ENCODE measurements around the gene SLC35E2B. TPM values are rescaled to one million over a fixed set of nuclear protein-coding genes. Genes with fewer than 3 reads are reported as not detected.
A peak's percentile ranks its signal among the peaks of the same experiment; 100 is the strongest.

SLC35E2B gene
- total RNA-seq, 4 donors from 2014 or later, result 34.0 to 59.9 (median 48.8) TPM

DNA sequence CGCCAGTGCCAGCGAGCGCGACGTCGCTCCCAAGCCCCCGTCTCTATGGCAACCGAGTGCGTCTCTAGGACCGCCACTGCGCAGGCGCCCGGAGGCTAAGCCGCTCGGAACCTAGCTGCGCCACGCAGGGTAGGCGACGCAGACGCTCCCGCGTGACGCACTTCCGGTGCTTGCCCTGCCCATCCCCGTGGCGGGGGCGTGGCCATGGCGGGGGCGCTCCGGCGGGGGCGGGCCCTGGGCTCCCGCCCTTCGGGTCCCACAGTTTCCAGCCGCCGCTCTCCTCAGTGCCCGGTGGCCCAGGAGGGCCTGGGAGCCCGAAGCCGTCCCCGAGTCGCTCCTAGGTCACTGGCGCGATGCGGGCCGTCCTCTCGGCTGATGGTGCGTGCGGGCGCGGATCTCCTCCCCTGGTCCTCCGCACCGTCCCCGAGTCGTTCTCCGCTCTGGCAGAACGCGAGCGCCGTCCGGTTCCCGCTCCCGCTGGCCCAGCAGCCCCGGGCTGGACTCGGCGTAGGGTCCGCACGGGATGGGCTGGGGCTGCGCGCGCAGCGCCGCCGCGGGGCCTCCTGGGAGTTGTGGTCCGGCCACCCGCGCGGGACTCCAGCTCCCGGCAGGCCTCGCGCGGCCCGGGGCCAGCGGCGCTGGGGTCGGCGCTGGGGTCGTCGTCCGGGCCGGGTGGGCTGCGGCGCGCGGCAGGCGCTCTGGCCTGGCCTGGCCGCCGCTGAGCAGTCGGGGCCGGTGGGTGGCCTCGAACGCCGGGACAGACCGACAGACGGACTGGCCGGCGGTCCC, 77.1 kb downstream of the SLC35E2B start, which contains the start of gene MIB2:
MIB2 (plus strand) TSS at position 245 of the 789 bp plus-strand sequence. CDS start 7,953 bp downstream, outside the sequence.
- TF ChIP-seq, protein P1, sequence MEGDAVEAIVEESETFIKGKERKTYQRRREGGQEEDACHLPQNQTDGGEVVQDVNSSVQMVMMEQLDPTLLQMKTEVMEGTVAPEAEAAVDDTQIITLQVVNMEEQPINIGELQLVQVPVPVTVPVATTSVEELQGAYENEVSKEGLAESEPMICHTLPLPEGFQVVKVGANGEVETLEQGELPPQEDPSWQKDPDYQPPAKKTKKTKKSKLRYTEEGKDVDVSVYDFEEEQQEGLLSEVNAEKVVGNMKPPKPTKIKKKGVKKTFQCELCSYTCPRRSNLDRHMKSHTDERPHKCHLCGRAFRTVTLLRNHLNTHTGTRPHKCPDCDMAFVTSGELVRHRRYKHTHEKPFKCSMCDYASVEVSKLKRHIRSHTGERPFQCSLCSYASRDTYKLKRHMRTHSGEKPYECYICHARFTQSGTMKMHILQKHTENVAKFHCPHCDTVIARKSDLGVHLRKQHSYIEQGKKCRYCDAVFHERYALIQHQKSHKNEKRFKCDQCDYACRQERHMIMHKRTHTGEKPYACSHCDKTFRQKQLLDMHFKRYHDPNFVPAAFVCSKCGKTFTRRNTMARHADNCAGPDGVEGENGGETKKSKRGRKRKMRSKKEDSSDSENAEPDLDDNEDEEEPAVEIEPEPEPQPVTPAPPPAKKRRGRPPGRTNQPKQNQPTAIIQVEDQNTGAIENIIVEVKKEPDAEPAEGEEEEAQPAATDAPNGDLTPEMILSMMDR (IDR thresholded peaks at IDR 0.05), result no peak
- TF ChIP-seq POLR2AphosphoS5 (IDR thresholded peaks at IDR 0.05) (peak; percentile 27 to 94 (median 46)), POLR2A (IDR thresholded peaks at IDR 0.05) (peak in 1 of 2 donors; percentile 42)
- Histone ChIP-seq H3K4me1 (peaks cover 31% of the 10 kb centered on the region), H3K27ac (peak within 1 kb of the TSS; percentile 99), H3K27me3 (no peaks in the 10 kb centered on the region), H3K4me3 (peak within 1 kb of the TSS; percentile 96), H3K36me3 (peaks cover 8% of the 10 kb centered on the region), H3K9me3 (no peaks in the 10 kb centered on the region)
- 0% methylated on average over 1 of the region's 107 CpGs for WGBS
- DNase-seq (ENCODE audit: low spot score in 2 of 2), result peak; percentile 97

DNA sequence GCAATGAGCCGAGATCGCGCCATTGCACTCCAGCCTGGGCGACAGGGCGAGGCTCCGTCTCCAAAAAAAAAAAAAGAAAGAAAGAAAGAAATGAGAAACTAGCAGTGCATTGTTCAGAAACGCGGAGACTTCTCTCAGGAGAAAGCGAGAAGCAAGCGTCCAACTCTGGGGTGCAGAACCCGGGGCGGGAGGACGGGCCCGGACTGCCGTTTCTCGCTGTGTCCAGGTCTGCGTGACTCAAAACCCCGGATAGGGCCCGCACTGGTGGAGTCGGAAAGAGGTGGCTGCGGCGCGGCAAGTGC, 77.7 kb downstream of the SLC35E2B start:
- H3K27me3 ChIP-seq, result no peaks in the 10 kb centered on the region
- H3K4me1 ChIP-seq, result peaks cover 31% of the 10 kb centered on the region
- H3K4me3 ChIP-seq, result peak overlapping the region; percentile 96
- H3K27ac ChIP-seq, result peak overlapping the region; percentile 99
- WGBS, result under 1% methylated on average over 19 of the region's 23 CpGs
- H3K36me3 ChIP-seq, result peaks cover 8% of the 10 kb centered on the region
- DNase-seq (ENCODE audit: low spot score in 2 of 2), result no peak
- no peak for TF ChIP-seq EP300 (IDR thresholded peaks at IDR 0.05)
- TF ChIP-seq, protein P1 (IDR thresholded peaks at IDR 0.05), result no peak
- no peak for TF ChIP-seq POLR2AphosphoS5 (IDR thresholded peaks at IDR 0.05)
- no peak for TF ChIP-seq POLR2A (IDR thresholded peaks at IDR 0.05)
- H3K9me3 ChIP-seq, result no peaks in the 10 kb centered on the region

DNA sequence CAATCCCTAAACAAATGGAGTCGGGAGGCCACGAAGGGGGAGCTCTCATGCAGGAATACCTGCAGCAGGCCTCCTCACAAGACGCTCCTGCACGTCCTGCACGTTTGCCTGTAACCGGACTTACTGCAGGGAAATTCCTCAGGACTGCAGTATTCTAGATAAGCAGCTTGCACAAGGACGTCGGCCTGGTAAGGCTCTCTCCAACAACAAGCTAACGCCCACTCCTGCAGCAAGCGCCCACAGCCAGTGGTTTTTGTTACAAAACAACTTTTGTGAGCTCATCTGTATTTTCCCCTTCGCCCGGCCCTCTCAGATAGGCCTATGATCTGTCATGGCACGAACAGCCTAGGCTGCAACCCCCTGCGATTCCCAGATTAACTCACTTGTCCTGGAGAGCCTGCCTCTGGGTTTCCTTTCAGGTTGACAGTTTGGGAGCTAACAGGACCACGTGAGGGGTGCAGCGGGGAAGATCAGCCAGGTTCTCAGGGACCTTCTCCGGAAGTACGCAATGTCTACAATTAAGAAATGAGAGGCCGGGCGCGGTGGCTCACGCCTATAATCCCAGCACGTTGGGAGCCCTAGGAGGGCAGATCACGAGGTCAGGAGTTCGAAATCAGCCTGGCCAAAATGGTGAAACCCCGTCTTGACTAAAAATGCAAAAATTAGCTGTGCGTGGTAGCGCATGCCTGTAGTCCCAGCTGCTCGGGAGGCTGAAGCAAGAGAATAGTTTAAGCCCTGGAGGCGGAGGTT, 78.2 kb downstream of the SLC35E2B start:
- 8% methylated on average over 26 of the region's 30 CpGs for WGBS
- DNase-seq (ENCODE audit: low spot score in 2 of 2), result peak in 1 of 2 donors; percentile 84
- no peaks in the 10 kb centered on the region for H3K27me3 ChIP-seq
- peak overlapping the region; percentile 96 for H3K4me3 ChIP-seq
- peaks cover 8% of the 10 kb centered on the region for H3K36me3 ChIP-seq
- H3K4me1 ChIP-seq, result peaks cover 31% of the 10 kb centered on the region
- peak overlapping the region; percentile 99 for H3K27ac ChIP-seq
- no peaks in the 10 kb centered on the region for H3K9me3 ChIP-seq
- no peak for TF ChIP-seq EP300 (IDR thresholded peaks at IDR 0.05)

DNA sequence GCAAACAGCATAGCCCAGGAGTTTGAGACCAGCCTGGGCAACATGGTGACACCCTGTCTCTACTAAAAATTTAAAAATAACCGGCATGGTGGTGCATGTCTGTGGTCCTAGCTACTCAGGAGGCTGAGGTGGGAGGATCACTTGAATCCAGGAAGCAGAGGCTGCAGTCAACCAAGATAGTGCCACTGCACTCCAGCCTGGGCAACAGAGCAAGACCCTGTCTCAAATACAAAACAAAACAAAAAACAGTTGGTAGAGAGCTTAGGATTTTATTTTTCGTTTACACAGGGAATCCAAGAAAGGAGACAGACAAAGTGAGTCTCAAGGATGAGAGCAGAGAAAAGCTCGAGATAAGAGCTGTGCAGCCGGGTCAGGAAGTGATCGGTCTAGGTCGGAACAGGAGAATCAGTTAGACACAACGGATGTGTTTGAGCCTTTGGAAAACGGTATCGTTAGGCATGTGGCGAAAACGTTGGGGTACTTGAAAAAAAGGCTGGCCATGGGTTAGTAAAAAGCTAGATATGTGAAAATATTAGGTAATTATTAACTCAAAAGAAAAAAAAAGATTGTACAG, 79.0 kb downstream of the SLC35E2B start:
- H3K4me3 ChIP-seq, result peak overlapping the region; percentile 96

DNA sequence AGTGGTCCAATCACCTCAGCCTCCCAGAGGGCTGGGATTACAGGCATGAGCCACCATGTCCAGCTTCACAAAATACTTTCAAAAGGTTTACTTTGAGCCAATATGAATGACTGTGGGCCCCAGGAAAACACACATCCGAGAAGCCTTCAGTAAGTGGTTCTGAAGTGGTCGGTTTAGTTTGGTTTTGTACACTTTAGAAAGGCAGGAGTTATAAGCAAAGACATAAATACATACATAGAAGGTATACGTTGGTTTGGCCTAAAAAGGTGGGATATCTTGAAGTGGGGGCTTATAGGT, 80.5 kb downstream of the SLC35E2B start:
- Histone ChIP-seq H3K27ac (no peak overlapping the region), H3K27me3 (no peaks in the 10 kb centered on the region), H3K9me3 (no peaks in the 10 kb centered on the region), H3K4me3 (no peak overlapping the region), H3K36me3 (no peaks in the 10 kb centered on the region), H3K4me1 (peaks cover 26% of the 10 kb centered on the region)
- DNase-seq (ENCODE audit: low spot score in 2 of 2), result no peak
- 87% methylated on average over 3 of the region's 3 CpGs for WGBS
- TF ChIP-seq, protein P1 (IDR thresholded peaks at IDR 0.05), result no peak
- TF ChIP-seq EP300 (IDR thresholded peaks at IDR 0.05), result no peak
- no peak for TF ChIP-seq POLR2AphosphoS5 (IDR thresholded peaks at IDR 0.05)
- TF ChIP-seq POLR2A (IDR thresholded peaks at IDR 0.05), result no peak

More for the DNA sequence above, 79.0 kb downstream of the SLC35E2B start:
- Histone ChIP-seq H3K27me3 (no peaks in the 10 kb centered on the region), H3K36me3 (peaks cover 8% of the 10 kb centered on the region), H3K27ac (no peak overlapping the region), H3K9me3 (no peaks in the 10 kb centered on the region), H3K4me1 (peaks cover 31% of the 10 kb centered on the region)
- no peak for TF ChIP-seq POLR2AphosphoS5 (IDR thresholded peaks at IDR 0.05)
- TF ChIP-seq, protein P1 (IDR thresholded peaks at IDR 0.05), result no peak
- TF ChIP-seq EP300 (IDR thresholded peaks at IDR 0.05), result no peak
- no peak for TF ChIP-seq POLR2A (IDR thresholded peaks at IDR 0.05)
- WGBS, result 75% methylated on average over 11 of the region's 11 CpGs
- no peak for DNase-seq (ENCODE audit: low spot score in 2 of 2)
